Measurements from ENCODE around the gene SIGLEC1. TPM values are rescaled to one million over a fixed set of nuclear protein-coding genes. Genes with fewer than 3 reads are reported as not detected.

Gene SIGLEC1
- not detected in 2 replicates for total RNA-seq (2022)
- not detected for Bru-seq, nascent RNA
- not detected for BruChase-seq, experiment 1, labeled RNA remaining after a 2-hour chase
- not detected for BruChase-seq, experiment 2, labeled RNA remaining after a 6-hour chase
- long read RNA-seq: 0 reads

DNA sequence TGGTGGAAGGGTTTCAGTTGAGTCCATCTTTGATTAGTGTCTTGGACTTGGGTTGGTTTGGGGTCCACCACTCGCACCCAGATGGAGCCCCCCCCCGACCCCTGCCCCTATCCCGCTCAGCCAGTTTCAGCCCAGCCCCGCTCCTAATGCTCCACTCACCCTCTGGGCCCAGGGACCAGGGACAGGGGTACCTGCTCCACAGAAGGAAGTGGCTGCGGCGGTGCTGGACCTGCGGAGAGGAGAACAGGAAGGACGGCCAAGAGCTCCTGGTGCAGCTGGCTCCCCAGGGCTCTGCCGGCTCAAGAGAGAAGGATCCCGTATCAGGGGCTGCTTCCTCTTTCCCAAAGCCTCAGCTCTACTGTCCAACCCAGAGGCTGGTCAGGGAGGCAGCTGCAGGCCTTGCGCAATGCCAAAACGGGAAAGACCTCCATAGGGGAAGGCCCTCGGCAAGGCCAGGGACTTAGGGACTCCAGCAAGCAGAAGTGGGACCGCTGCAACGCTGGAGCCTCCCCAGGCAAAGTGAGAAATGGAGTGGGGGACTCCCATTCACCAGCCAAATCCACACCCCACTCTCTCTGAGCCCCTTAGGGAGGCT is at the start of gene SIGLEC1:
SIGLEC1 (minus strand) TSS at position 322 of the 595 bp plus-strand sequence. CDS start 5,472 bp downstream, outside the sequence.
- TF ChIP-seq CTCF (IDR thresholded peaks at IDR 0.05; ENCODE audit: insufficient read depth in 1 of 2, low read depth in 1 of 2, low read length in 1 of 2, severe bottlenecking in 1 of 2, unreplicated experiment in 1 of 2): no peak
- ChIA-PET CTCF (interaction anchor here (1.1 to 1.5 kb wide), 2 partner anchors 36 to 57 kb away, joined by 3 to 6 read pairs; no protein-coding TSS in a partner anchor), POLR2A (no interaction called here)
- no peaks in the 10 kb centered on the region for H3K9me3 ChIP-seq
- Mint-ChIP-seq H3K4me3 (ENCODE audit: unreplicated experiment) (no peak within 1 kb of the TSS), H3K27me3 (ENCODE audit: insufficient read depth, unreplicated experiment) (peaks cover 5% of the 10 kb centered on the region), H3K4me1 (ENCODE audit: low read depth, unreplicated experiment) (no peaks in the 10 kb centered on the region), H3K36me3 (ENCODE audit: insufficient read depth, unreplicated experiment) (no peaks in the 10 kb centered on the region), H3K9me3 (ENCODE audit: unreplicated experiment) (no peaks in the 10 kb centered on the region), H3K27ac (ENCODE audit: unreplicated experiment) (no peak within 1 kb of the TSS)
- H3K4me3 ChIP-seq (ENCODE audit: low read depth, low read length): no peak within 1 kb of the TSS
- no peaks in the 10 kb centered on the region for H3K4me1 ChIP-seq
- DNase-seq: no peak
- intact Hi-C loops (cut with micrococcal nuclease; ENCODE audit: unreplicated experiment): no loop called here
- no peaks in the 10 kb centered on the region for H3K36me3 ChIP-seq (ENCODE audit: control insufficient read depth, insufficient read depth, low read length)
- no peaks in the 10 kb centered on the region for H3K27me3 ChIP-seq (replicated peaks; ENCODE audit: control insufficient read depth, insufficient read depth, low read length)
- no TSS peak for BruUV-seq (replicated peaks)

- Mint-ChIP-seq H3K27ac (ENCODE audit: unreplicated experiment) (no peak overlapping the region), H3K27me3 (ENCODE audit: insufficient read depth, unreplicated experiment) (no peaks in the 10 kb centered on the region), H3K36me3 (ENCODE audit: insufficient read depth, unreplicated experiment) (peaks cover 15% of the 10 kb centered on the region), H3K4me3 (ENCODE audit: unreplicated experiment) (no peak overlapping the region), H3K4me1 (ENCODE audit: low read depth, unreplicated experiment) (no peaks in the 10 kb centered on the region), H3K9me3 (ENCODE audit: unreplicated experiment) (no peaks in the 10 kb centered on the region)
- ChIA-PET POLR2A (interaction anchor here (0.7 kb wide), 1 partner anchor 445 kb away, joined by 3 read pairs; no protein-coding TSS in a partner anchor), CTCF (interaction anchor here (0.7 to 1.5 kb wide), 2 partner anchors 8 to 50 kb away, joined by 5 to 6 read pairs; no protein-coding TSS in a partner anchor)
- intact Hi-C loops (cut with micrococcal nuclease; ENCODE audit: unreplicated experiment): no loop called here
- BruUV-seq (replicated peaks): no TSS peak
- Histone ChIP-seq H3K27me3 (replicated peaks; ENCODE audit: control insufficient read depth, insufficient read depth, low read length) (no peaks in the 10 kb centered on the region), H3K4me3 (ENCODE audit: low read depth, low read length) (no peak overlapping the region), H3K4me1 (no peaks in the 10 kb centered on the region), H3K9me3 (no peaks in the 10 kb centered on the region), H3K36me3 (ENCODE audit: control insufficient read depth, insufficient read depth, low read length) (no peaks in the 10 kb centered on the region)
- TF ChIP-seq CTCF (IDR thresholded peaks at IDR 0.05; ENCODE audit: insufficient read depth in 1 of 2, low read depth in 1 of 2, low read length in 1 of 2, severe bottlenecking in 1 of 2, unreplicated experiment in 1 of 2): no peak
- no peak for DNase-seq
Observed at GRCh38 chr20:3760655-3761348, 48.4 kb upstream of the SIGLEC1 start.

- no peaks in the 10 kb centered on the region for H3K4me1 Mint-ChIP-seq (ENCODE audit: low read depth, unreplicated experiment)
- ChIA-PET POLR2A (no interaction called here), CTCF (interaction anchor here (1.5 kb wide), 1 partner anchor 9 kb away, joined by 6 read pairs; no protein-coding TSS in a partner anchor)
- Histone ChIP-seq H3K36me3 (ENCODE audit: control insufficient read depth, insufficient read depth, low read length) (0 out of 2 replicates have a peak, but pooled peaks cover 1% of the 10 kb centered on the region), H3K9me3 (no peaks in the 10 kb centered on the region), H3K4me1 (no peaks in the 10 kb centered on the region), H3K4me3 (ENCODE audit: low read depth, low read length) (no peak overlapping the region), H3K27me3 (replicated peaks; ENCODE audit: control insufficient read depth, insufficient read depth, low read length) (no peaks in the 10 kb centered on the region)
- no peak overlapping the region for H3K27ac Mint-ChIP-seq (ENCODE audit: unreplicated experiment)
- no peak for DNase-seq
- H3K27me3 Mint-ChIP-seq (ENCODE audit: insufficient read depth, unreplicated experiment): no peaks in the 10 kb centered on the region
- no peaks in the 10 kb centered on the region for H3K9me3 Mint-ChIP-seq (ENCODE audit: unreplicated experiment)
- H3K36me3 Mint-ChIP-seq (ENCODE audit: insufficient read depth, unreplicated experiment): peaks cover 15% of the 10 kb centered on the region
- TF ChIP-seq CTCF (IDR thresholded peaks at IDR 0.05; ENCODE audit: insufficient read depth in 1 of 2, low read depth in 1 of 2, low read length in 1 of 2, severe bottlenecking in 1 of 2, unreplicated experiment in 1 of 2): no peak
- intact Hi-C loops (cut with micrococcal nuclease; ENCODE audit: unreplicated experiment): no loop called here
- no TSS peak for BruUV-seq (replicated peaks)
- H3K4me3 Mint-ChIP-seq (ENCODE audit: unreplicated experiment): no peak overlapping the region
Observed at GRCh38 chr20:3759884-3760283, 47.5 kb upstream of the SIGLEC1 start.

Measured in Caco-2 (cell line).